Fibroblast of lung (primary cell): Measurements from ENCODE around the gene RELCH. TPM values are rescaled to one million over a fixed set of nuclear protein-coding genes. Genes with fewer than 3 reads are reported as not detected.

Experiments
- DNase-seq, 2 donors: peaks; one replicate each; pipeline versions ENCODE4 v3.0.0 to v3.0.0-alpha.2; 2010; ENCODE audit warnings: low read depth in 2 of 2
- H2AFZ ChIP-seq: 2 replicates; pipeline ENCODE4 v1.5.1; 2012; ENCODE audit warnings: low read length, control low read depth, inconsistent platforms
- H3K27ac ChIP-seq: 2 replicates; pipeline ENCODE4 v1.5.1; 2011; ENCODE audit warnings: low read length, control low read depth; ENCODE audit not compliant: insufficient read depth
- H3K27me3 ChIP-seq: 2 replicates; pipeline ENCODE4 v1.5.1; 2011; ENCODE audit warnings: mild to moderate bottlenecking, low read length; ENCODE audit not compliant: control insufficient read depth, insufficient read depth
- H3K36me3 ChIP-seq: 2 replicates; pipeline ENCODE4 v1.5.1; 2011; ENCODE audit warnings: low read length; ENCODE audit not compliant: control insufficient read depth, insufficient read depth
- H3K4me1 ChIP-seq: 2 replicates; pipeline ENCODE4 v1.5.1; 2011; ENCODE audit warnings: low read length; ENCODE audit not compliant: control insufficient read depth, insufficient read depth; ENCODE audit errors: extremely low read depth
- H3K4me2 ChIP-seq: 2 replicates; pipeline ENCODE4 v1.5.1; 2011; ENCODE audit warnings: low read length, control low read depth; ENCODE audit not compliant: insufficient read depth; ENCODE audit errors: extremely low read depth
- H3K4me3 ChIP-seq, 4 experiments: fragments of 200-600 bp in 1 of 4; sonication (generic) in 1 of 4; replicated peaks in 1 of 4; 2 replicates each; pipeline ENCODE4 v1.5.1; 2011 to 2016; ENCODE audit warnings: low read length in 4 of 4, low read depth in 3 of 4, mild to moderate bottlenecking in 3 of 4, control low read depth in 2 of 4, inconsistent platforms in 1 of 4, mixed read lengths in 1 of 4; ENCODE audit not compliant: insufficient read depth in 1 of 4; ENCODE audit errors: control extremely low read depth in 1 of 4
- H3K79me2 ChIP-seq: 2 replicates; pipeline ENCODE4 v1.5.1; 2012; ENCODE audit warnings: mild to moderate bottlenecking, low read length, inconsistent platforms; ENCODE audit not compliant: control insufficient read depth, insufficient read depth
- H3K9ac ChIP-seq: 2 replicates; pipeline ENCODE4 v1.5.1; 2011; ENCODE audit warnings: mild to moderate bottlenecking, low read length, control low read depth; ENCODE audit not compliant: insufficient read depth
- H3K9me3 ChIP-seq: 2 replicates; pipeline ENCODE4 v1.5.1; 2012; ENCODE audit warnings: low read depth, low read length; ENCODE audit not compliant: control insufficient read depth, insufficient read depth
- H4K20me1 ChIP-seq: 2 replicates; pipeline ENCODE4 v1.5.1; 2011; ENCODE audit warnings: low read length; ENCODE audit not compliant: control insufficient read depth, insufficient read depth; ENCODE audit errors: extremely low read depth
- EZH2 ChIP-seq: IDR thresholded peaks from 2 replicates; pipeline ENCODE4 v1.5.1; 2012; ENCODE audit warnings: low read length, control low read depth, mild to moderate bottlenecking; ENCODE audit errors: missing control alignments
- polyA plus RNA-seq, 2 donors: library from polyadenylated mRNA; depleted of rRNA in 1 of 2; stranded (reverse) in 1 of 2; unstranded in 1 of 2; fragments of >200 nt; gene quantifications; 2 replicates each; pipeline ENCODE4 v1.2.1, GENCODE V29; 2011 to 2012; ENCODE audit warnings: missing spikeins in 1 of 2
- total RNA-seq: library from RNA; depleted of rRNA; stranded (reverse); fragments of >200 nt; gene quantifications from 2 replicates; pipeline ENCODE4 v1.2.1, GENCODE V29; 2014
- TF ChIP-seq, protein P1 (sequence below), 2 donors: IDR thresholded peaks in 1 of 2; conservative IDR thresholded peaks in 1 of 2; 1 replicate in 1 of 2; 2 replicates in 1 of 2; pipeline ENCODE4 v1.5.1; 2011 to 2012; ENCODE audit warnings: low read length in 2 of 2, control low read depth in 1 of 2, inconsistent platforms in 1 of 2, low read depth in 1 of 2, mild to moderate bottlenecking in 1 of 2

Gene RELCH
- total and polyA plus RNA-seq, 2 donors (not counting 1 experiment from before 2014, with no cell fraction given), result 13.1 to 34.5 TPM

DNA sequence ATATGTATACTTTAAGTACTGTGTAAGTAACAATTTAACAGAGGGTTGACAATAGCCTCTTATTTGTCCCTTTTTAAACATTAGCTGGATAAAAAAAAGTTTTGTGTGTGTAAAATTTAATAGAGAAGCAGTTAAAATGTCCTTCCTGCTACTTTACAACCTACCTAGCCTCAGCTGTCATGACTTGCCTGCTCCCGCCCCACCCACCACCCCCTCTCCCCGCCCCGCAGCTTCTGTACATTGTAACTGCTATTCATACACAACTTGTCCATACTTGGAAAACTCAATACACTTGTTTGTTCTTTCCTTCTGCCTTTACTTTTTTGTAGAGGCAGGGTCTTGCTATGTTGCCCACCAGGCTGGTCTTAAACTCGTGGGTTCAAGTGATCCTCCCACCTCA is 19.5 kb downstream of the RELCH start:
- H3K36me3 ChIP-seq, result no peaks in the 10 kb centered on the region
- no peaks in the 10 kb centered on the region for H4K20me1 ChIP-seq
- H3K79me2 ChIP-seq, result peaks cover 45% of the 10 kb centered on the region
- no peak for DNase-seq
- no peak overlapping the region for H3K4me2 ChIP-seq
- no peak overlapping the region for H2AFZ ChIP-seq
- no peaks in the 10 kb centered on the region for H3K9me3 ChIP-seq
- no peak overlapping the region for H3K4me3 ChIP-seq
- H3K9ac ChIP-seq, result no peak overlapping the region
- H3K27ac ChIP-seq, result no peak overlapping the region
- H3K27me3 ChIP-seq, result no peaks in the 10 kb centered on the region
- no peaks in the 10 kb centered on the region for H3K4me1 ChIP-seq
- no peak for TF ChIP-seq EZH2
- TF ChIP-seq, protein P1, sequence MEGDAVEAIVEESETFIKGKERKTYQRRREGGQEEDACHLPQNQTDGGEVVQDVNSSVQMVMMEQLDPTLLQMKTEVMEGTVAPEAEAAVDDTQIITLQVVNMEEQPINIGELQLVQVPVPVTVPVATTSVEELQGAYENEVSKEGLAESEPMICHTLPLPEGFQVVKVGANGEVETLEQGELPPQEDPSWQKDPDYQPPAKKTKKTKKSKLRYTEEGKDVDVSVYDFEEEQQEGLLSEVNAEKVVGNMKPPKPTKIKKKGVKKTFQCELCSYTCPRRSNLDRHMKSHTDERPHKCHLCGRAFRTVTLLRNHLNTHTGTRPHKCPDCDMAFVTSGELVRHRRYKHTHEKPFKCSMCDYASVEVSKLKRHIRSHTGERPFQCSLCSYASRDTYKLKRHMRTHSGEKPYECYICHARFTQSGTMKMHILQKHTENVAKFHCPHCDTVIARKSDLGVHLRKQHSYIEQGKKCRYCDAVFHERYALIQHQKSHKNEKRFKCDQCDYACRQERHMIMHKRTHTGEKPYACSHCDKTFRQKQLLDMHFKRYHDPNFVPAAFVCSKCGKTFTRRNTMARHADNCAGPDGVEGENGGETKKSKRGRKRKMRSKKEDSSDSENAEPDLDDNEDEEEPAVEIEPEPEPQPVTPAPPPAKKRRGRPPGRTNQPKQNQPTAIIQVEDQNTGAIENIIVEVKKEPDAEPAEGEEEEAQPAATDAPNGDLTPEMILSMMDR (conservative IDR thresholded peaks at IDR 0.05 in 1 of 2, IDR thresholded peaks at IDR 0.05 in 1 of 2; ENCODE audit: low read depth in 1 of 2, low read length in 2 of 2), result no peak

- peak in 1 of 2 donors; percentile 11 for DNase-seq
- H3K79me2 ChIP-seq, result peaks cover 39% of the 10 kb centered on the region
These were observed 22.0 kb downstream of the RELCH start for GRCh38 chr18:62209046-62209445.

DNA sequence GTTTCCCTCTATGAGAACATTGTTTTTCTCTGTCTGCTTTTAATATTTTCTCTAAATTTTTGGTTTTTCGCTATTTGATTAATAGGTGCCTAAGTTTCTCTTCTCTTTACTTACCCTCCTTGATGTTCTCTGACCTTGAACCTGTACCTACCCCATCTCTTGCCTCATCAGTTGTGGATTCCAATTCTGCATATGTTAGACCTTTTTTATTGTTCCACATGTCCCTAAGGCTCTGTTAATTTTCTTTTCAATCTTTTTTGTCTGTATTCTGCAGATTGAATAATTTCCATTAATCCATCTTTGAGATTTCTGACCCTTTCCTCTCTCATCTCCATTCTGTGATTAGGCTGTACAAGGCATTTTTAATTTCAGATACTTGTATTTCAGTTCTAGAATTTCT is 23.1 kb downstream of the RELCH start:
- peaks cover 36% of the 10 kb centered on the region for H3K79me2 ChIP-seq
- H3K4me3 ChIP-seq, result no peak overlapping the region
- H2AFZ ChIP-seq, result no peak overlapping the region
- TF ChIP-seq, protein P1 (conservative IDR thresholded peaks at IDR 0.05 in 1 of 2, IDR thresholded peaks at IDR 0.05 in 1 of 2; ENCODE audit: low read depth in 1 of 2, low read length in 2 of 2), result no peak
- no peak for TF ChIP-seq EZH2
- no peaks in the 10 kb centered on the region for H3K27me3 ChIP-seq
- no peak overlapping the region for H3K9ac ChIP-seq
- no peak overlapping the region for H3K27ac ChIP-seq
- no peak for DNase-seq
- H3K4me1 ChIP-seq, result no peaks in the 10 kb centered on the region
- H4K20me1 ChIP-seq, result no peaks in the 10 kb centered on the region
- no peak overlapping the region for H3K4me2 ChIP-seq
- H3K36me3 ChIP-seq, result peaks cover 1% of the 10 kb centered on the region
- H3K9me3 ChIP-seq, result no peaks in the 10 kb centered on the region

More at GRCh38 chr18:62209046-62209445, 22.0 kb downstream of the RELCH start:
- TF ChIP-seq EZH2, result no peak
- TF ChIP-seq, protein P1 (conservative IDR thresholded peaks at IDR 0.05 in 1 of 2, IDR thresholded peaks at IDR 0.05 in 1 of 2; ENCODE audit: low read depth in 1 of 2, low read length in 2 of 2), result no peak
- no peak overlapping the region for H3K27ac ChIP-seq
- H3K4me2 ChIP-seq, result no peak overlapping the region
- peaks cover 1% of the 10 kb centered on the region for H3K36me3 ChIP-seq
- H3K9ac ChIP-seq, result no peak overlapping the region
- no peak overlapping the region for H3K4me3 ChIP-seq
- no peaks in the 10 kb centered on the region for H3K27me3 ChIP-seq
- no peak overlapping the region for H2AFZ ChIP-seq
- H3K9me3 ChIP-seq, result no peaks in the 10 kb centered on the region
- H3K4me1 ChIP-seq, result no peaks in the 10 kb centered on the region
- no peaks in the 10 kb centered on the region for H4K20me1 ChIP-seq
